ENCODE data around the gene CRYL1. TPM values are rescaled to one million over a fixed set of nuclear protein-coding genes. Genes with fewer than 3 reads are reported as not detected.

The CRYL1 gene
- total and polyA plus RNA-seq, 7 donors, result 6.4 to 18.5 (median 12.9) TPM

- 93 to 98% (median 96%) methylated on average over 4 of the region's 4 CpGs for WGBS, 3 donors
- Histone ChIP-seq H3K4me1 (no peaks in the 10 kb centered on the region), H3K4me3 (no peak overlapping the region), H3K9me3 (no peaks in the 10 kb centered on the region), H3K36me3 (ENCODE audit: insufficient read depth in 1 of 2, low read depth in 1 of 2) (peaks cover 0 to 10% of the 10 kb centered on the region in 2 donors), H3K27ac (no peak overlapping the region), H3K27me3 (ENCODE audit: insufficient read depth in 3 of 3, low read length in 2 of 3) (no peaks in the 10 kb centered on the region)
- DNase-seq (no peak), ATAC-seq (no peak)
- TF ChIP-seq, protein P1, sequence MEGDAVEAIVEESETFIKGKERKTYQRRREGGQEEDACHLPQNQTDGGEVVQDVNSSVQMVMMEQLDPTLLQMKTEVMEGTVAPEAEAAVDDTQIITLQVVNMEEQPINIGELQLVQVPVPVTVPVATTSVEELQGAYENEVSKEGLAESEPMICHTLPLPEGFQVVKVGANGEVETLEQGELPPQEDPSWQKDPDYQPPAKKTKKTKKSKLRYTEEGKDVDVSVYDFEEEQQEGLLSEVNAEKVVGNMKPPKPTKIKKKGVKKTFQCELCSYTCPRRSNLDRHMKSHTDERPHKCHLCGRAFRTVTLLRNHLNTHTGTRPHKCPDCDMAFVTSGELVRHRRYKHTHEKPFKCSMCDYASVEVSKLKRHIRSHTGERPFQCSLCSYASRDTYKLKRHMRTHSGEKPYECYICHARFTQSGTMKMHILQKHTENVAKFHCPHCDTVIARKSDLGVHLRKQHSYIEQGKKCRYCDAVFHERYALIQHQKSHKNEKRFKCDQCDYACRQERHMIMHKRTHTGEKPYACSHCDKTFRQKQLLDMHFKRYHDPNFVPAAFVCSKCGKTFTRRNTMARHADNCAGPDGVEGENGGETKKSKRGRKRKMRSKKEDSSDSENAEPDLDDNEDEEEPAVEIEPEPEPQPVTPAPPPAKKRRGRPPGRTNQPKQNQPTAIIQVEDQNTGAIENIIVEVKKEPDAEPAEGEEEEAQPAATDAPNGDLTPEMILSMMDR (IDR thresholded peaks at IDR 0.05), result no peak
- intact Hi-C loops (cut with DNase I), result no loop called here
These were observed 125.7 kb downstream of the CRYL1 start for GRCh38 chr13:20399961-20400360.

GRCh38 chr13:20399515-20399914 is 126.1 kb downstream of the CRYL1 start:
- 80 to 88% (median 82%) methylated on average over 5 of the region's 5 CpGs for WGBS, 3 donors
- no peak overlapping the region for H3K4me3 ChIP-seq
- no peaks in the 10 kb centered on the region for H3K4me1 ChIP-seq
- H3K27me3 ChIP-seq (ENCODE audit: insufficient read depth in 3 of 3, low read length in 2 of 3), result no peaks in the 10 kb centered on the region
- H3K36me3 ChIP-seq (ENCODE audit: insufficient read depth in 1 of 2, low read depth in 1 of 2), result peaks cover 0 to 9% of the 10 kb centered on the region in 2 donors
- intact Hi-C loops (cut with DNase I), result no loop called here
- TF ChIP-seq, protein P1 (IDR thresholded peaks at IDR 0.05), result no peak
- DNase-seq (no peak), ATAC-seq (no peak)
- H3K27ac ChIP-seq, result no peak overlapping the region
- no peaks in the 10 kb centered on the region for H3K9me3 ChIP-seq

DNA sequence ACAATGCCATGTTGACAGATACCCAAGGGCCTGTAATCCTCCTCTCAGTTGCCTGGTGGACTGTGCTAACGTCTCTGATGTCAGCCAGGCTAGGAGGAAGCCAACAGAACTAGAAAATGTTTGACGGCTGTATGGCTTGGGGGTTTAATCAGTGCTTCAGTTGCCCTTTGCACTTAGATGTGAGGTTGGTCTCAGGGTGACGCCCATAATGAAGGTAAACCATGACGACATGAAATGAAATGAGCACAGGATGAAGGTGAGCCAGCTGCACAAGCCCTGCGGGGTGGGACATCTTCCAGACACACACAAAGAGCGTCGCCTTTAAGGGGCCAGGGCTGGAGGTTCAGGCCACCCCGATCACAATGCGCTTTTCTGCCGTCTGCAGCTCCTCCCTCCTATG is 127.2 kb downstream of the CRYL1 start:
- no peak overlapping the region for H3K4me3 ChIP-seq
- TF ChIP-seq, protein P1 (IDR thresholded peaks at IDR 0.05), result no peak
- ATAC-seq, result no peak
- no peaks in the 10 kb centered on the region for H3K36me3 ChIP-seq (ENCODE audit: insufficient read depth in 1 of 2, low read depth in 1 of 2)
- intact Hi-C loops (cut with DNase I), result no loop called here
- DNase-seq, result no peak
- WGBS, 3 donors, result 72 to 76% (median 75%) methylated on average over 10 of the region's 10 CpGs
- no peak overlapping the region for H3K27ac ChIP-seq
- no peaks in the 10 kb centered on the region for H3K4me1 ChIP-seq
- H3K9me3 ChIP-seq, result no peaks in the 10 kb centered on the region
- H3K27me3 ChIP-seq (ENCODE audit: insufficient read depth in 3 of 3, low read length in 2 of 3), result no peaks in the 10 kb centered on the region

DNA sequence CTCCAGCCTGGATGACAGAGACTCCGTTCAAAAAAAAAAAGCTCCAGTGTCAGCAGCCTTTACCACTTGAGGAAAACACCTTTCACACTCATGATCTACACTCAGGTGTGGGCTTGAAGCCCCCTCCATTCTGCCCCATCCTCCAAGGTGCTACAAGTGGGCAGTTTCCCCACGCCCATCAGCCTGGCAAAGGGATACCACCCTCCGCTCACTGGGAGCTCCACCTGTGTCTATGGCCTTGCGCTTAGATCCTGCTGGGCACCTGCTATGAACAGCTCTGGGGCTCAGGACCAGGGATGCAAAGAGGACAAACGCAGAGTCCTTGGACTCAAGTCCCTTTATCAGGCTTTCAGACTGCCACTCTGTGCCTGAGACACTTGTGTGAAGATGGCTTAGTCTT is 127.8 kb downstream of the CRYL1 start:
- H3K27me3 ChIP-seq (ENCODE audit: insufficient read depth in 3 of 3, low read length in 2 of 3), result no peaks in the 10 kb centered on the region
- H3K4me3 ChIP-seq, result no peak overlapping the region
- no peak overlapping the region for H3K27ac ChIP-seq
- no peaks in the 10 kb centered on the region for H3K36me3 ChIP-seq (ENCODE audit: insufficient read depth in 1 of 2, low read depth in 1 of 2)
- DNase-seq (no peak), ATAC-seq (no peak)
- 89 to 95% (median 91%) methylated on average over 5 of the region's 5 CpGs for WGBS, 3 donors
- TF ChIP-seq, protein P1 (IDR thresholded peaks at IDR 0.05), result no peak
- intact Hi-C loops (cut with DNase I), result no loop called here
- no peaks in the 10 kb centered on the region for H3K9me3 ChIP-seq
- H3K4me1 ChIP-seq, result no peaks in the 10 kb centered on the region

All from psoas muscle (tissue), 8 donors.